AML-193 (cell line): ENCODE data around the gene BBS9.

ENCODE experiments used
- DNase-seq, 2 experiments: peaks; one replicate each; lab custom pipeline; 2025; lab: John Stamatoyannopoulos, UW

Gene BBS9

GRCh38 chr7:33356336-33356735 is 227.0 kb downstream of the BBS9 start:
- no peak for DNase-seq

GRCh38 chr7:33357846-33358245 is 228.5 kb downstream of the BBS9 start:
- DNase-seq: no peak

GRCh38 chr7:33369888-33370287 is 240.5 kb downstream of the BBS9 start:
- no peak for DNase-seq

- no peak for DNase-seq
These were observed 243.8 kb downstream of the BBS9 start for GRCh38 chr7:33373195-33373594.

- DNase-seq: no peak
These were observed 250.6 kb downstream of the BBS9 start for GRCh38 chr7:33379891-33380525.

GRCh38 chr7:33388332-33388731 is 259.0 kb downstream of the BBS9 start:
- no peak for DNase-seq

- no peak for DNase-seq
These were observed 262.8 kb downstream of the BBS9 start for GRCh38 chr7:33392148-33392547.

GRCh38 chr7:33393770-33394169 is 264.4 kb downstream of the BBS9 start:
- no peak for DNase-seq

GRCh38 chr7:33395340-33395739 is 266.0 kb downstream of the BBS9 start:
- no peak for DNase-seq

GRCh38 chr7:33399528-33400213 is 270.3 kb downstream of the BBS9 start:
- DNase-seq: no peak

- DNase-seq: no peak
These were observed 270.8 kb downstream of the BBS9 start for GRCh38 chr7:33400214-33400538.

- no peak for DNase-seq
These were observed 280.9 kb downstream of the BBS9 start for GRCh38 chr7:33410266-33410665.

GRCh38 chr7:33411020-33411419 is 281.7 kb downstream of the BBS9 start:
- no peak for DNase-seq

GRCh38 chr7:33412331-33412730 is 283.0 kb downstream of the BBS9 start:
- DNase-seq: no peak

- no peak for DNase-seq
These were observed 288.9 kb downstream of the BBS9 start for GRCh38 chr7:33418251-33418701.

GRCh38 chr7:33420311-33420940 is 291.1 kb downstream of the BBS9 start:
- DNase-seq: no peak

GRCh38 chr7:33421429-33421828 is 292.1 kb downstream of the BBS9 start:
- DNase-seq: no peak

GRCh38 chr7:33422141-33422540 is 292.8 kb downstream of the BBS9 start:
- no peak for DNase-seq

GRCh38 chr7:33422825-33423645 is 293.7 kb downstream of the BBS9 start:
- no peak for DNase-seq

- peak in 1 of 2 experiments; percentile 2 for DNase-seq
These were observed 294.3 kb downstream of the BBS9 start for GRCh38 chr7:33423646-33424020.

- DNase-seq: no peak
These were observed 296.0 kb downstream of the BBS9 start for GRCh38 chr7:33425395-33425794.

GRCh38 chr7:33425929-33426678 is 296.7 kb downstream of the BBS9 start:
- DNase-seq: no peak
